NB4 (cell line): Measurements from ENCODE around the gene NOVA2.

ENCODE experiments used
- DNase-seq: peaks from one replicate; pipeline ENCODE4 v3.0.0; 2010; ENCODE audit warnings: low read depth
- H3K4me3 ChIP-seq: one replicate; pipeline ENCODE4 v1.5.1; 2011; ENCODE audit warnings: mild to moderate bottlenecking, low read depth, low read length, moderate library complexity
- MYC ChIP-seq: IDR thresholded peaks from 2 replicates; pipeline ENCODE4 v1.6.1; 2011; ENCODE audit warnings: low read depth, low read length
- POLR2A ChIP-seq: IDR thresholded peaks from 2 replicates; pipeline ENCODE4 v1.6.1; 2011; ENCODE audit warnings: mild to moderate bottlenecking; ENCODE audit not compliant: insufficient read length; ENCODE audit errors: extremely low read depth
- TF ChIP-seq, protein P1 (sequence below): IDR thresholded peaks from one replicate; pipeline ENCODE4 v1.5.1; 2012; ENCODE audit warnings: low read depth, low read length
- TF ChIP-seq, protein P2 (sequence below): IDR thresholded peaks from 2 replicates; pipeline ENCODE4 v1.6.1; 2011; ENCODE audit warnings: low read depth, low read length

Gene NOVA2

DNA sequence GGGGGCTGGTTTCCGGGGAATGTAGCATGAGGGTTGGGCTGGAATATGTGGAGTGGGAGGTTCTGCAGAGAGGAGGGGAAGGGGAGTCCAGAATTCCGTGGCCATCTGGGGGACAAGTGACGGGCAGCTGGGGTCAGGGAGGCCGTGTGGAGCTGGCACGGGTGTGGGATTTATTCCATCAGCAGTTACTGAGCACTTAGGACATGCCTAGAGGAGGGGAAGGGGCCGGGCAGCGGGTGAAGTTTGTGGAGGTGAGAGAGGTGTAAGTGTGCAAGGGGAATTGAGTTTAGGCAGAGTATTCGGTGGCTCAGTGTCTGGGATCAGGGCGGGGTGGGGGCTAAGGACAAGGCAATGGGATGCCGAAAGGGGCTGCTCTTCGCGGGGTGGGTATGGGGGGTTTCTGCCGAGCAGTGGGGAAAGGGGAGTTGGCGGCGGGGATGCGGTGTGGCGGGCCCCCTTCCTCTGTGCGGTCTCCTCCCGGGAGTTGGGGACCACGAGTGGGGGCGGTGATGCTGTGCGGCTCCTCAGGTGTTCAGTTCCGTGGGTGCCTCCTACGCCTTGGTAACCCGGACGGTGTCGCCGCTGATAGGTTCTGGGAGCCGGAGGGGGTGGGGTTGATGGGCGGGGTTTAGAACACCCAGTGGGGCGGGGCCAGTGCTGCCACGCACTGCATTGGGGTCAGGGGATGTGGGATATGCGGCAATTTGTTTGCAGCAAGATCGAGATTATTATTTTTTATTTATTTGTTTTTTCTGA is 27.0 kb upstream of the NOVA2 start:
- DNase-seq = peak; percentile 15
- TF ChIP-seq, protein P1, sequence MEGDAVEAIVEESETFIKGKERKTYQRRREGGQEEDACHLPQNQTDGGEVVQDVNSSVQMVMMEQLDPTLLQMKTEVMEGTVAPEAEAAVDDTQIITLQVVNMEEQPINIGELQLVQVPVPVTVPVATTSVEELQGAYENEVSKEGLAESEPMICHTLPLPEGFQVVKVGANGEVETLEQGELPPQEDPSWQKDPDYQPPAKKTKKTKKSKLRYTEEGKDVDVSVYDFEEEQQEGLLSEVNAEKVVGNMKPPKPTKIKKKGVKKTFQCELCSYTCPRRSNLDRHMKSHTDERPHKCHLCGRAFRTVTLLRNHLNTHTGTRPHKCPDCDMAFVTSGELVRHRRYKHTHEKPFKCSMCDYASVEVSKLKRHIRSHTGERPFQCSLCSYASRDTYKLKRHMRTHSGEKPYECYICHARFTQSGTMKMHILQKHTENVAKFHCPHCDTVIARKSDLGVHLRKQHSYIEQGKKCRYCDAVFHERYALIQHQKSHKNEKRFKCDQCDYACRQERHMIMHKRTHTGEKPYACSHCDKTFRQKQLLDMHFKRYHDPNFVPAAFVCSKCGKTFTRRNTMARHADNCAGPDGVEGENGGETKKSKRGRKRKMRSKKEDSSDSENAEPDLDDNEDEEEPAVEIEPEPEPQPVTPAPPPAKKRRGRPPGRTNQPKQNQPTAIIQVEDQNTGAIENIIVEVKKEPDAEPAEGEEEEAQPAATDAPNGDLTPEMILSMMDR = no peak
- H3K4me3 ChIP-seq = no peak overlapping the region

DNA sequence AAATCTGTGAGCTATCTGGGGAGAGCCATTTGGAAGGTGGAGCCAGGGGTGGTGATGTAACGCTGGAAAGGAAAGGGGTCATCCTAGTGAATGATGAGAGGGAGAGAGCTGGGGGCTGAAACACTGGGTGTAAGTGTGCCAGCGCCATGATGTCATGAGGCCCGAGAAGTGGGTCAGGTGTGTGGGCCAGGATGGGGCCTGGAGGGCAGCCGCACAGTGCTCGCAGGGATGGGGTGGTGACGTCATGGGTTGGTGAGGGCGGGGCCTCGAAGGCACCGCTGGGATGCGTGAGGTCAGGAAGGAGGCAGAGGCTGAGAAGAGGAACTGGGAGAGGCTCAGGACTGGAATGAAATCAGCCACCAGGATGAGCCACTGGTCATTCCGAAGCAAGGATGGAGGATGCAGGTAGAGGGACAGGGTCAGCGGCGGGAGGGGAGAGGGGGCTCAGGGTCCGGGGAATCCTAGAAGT is 26.0 kb upstream of the NOVA2 start:
- TF ChIP-seq MYC = no peak
- TF ChIP-seq, protein P1 = no peak
- TF ChIP-seq POLR2A = no peak
- TF ChIP-seq, protein P2, sequence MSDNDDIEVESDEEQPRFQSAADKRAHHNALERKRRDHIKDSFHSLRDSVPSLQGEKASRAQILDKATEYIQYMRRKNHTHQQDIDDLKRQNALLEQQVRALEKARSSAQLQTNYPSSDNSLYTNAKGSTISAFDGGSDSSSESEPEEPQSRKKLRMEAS = no peak
- DNase-seq = no peak
- no peak overlapping the region for H3K4me3 ChIP-seq

DNA sequence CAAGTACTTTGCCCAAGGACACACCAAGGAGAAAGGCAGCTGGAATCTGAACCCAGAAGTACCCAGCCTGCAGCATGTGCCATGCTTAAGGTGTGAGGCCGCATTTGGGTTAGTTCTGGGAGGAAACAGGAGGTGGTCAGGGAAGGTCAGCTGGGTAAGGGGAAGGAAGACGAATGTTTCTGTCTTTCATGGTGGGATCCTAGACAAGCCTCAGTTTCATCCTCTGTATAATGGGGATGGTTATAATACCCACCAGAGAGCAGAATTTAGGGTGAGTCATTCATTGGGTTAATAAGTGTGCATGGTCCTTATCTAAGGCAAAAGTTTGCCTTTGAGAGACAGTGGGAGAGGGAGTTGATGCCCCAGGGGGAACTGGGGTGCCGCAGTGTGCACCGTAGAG is 25.2 kb upstream of the NOVA2 start:
- H3K4me3 ChIP-seq = no peak overlapping the region
- no peak for DNase-seq
- TF ChIP-seq MYC (no peak), POLR2A (no peak)
- TF ChIP-seq, protein P2 = no peak
- TF ChIP-seq, protein P1 = no peak

DNA sequence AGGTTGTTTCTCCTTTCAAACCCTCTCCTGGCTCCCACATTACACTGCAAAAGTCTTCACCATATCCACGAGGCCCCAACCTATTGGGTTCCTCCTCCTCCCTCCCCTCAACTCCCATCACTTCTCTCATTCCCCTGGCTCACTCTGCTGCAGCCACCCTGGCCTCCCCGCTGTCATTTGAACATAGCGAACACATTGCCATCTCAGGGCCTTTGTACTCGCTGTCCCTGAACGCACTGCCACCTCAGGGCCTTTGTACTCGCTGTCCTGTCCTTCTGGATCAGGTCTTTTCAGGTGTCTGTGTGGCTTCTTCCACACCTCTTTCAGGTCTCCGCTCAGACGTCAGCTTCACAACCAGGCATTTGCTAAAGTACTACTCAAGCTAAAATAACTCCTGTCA is 23.3 kb upstream of the NOVA2 start:
- no peak for DNase-seq
- H3K4me3 ChIP-seq = no peak overlapping the region
- TF ChIP-seq POLR2A = no peak
- TF ChIP-seq, protein P2 = no peak
- TF ChIP-seq, protein P1 = no peak
- TF ChIP-seq MYC = no peak

DNA sequence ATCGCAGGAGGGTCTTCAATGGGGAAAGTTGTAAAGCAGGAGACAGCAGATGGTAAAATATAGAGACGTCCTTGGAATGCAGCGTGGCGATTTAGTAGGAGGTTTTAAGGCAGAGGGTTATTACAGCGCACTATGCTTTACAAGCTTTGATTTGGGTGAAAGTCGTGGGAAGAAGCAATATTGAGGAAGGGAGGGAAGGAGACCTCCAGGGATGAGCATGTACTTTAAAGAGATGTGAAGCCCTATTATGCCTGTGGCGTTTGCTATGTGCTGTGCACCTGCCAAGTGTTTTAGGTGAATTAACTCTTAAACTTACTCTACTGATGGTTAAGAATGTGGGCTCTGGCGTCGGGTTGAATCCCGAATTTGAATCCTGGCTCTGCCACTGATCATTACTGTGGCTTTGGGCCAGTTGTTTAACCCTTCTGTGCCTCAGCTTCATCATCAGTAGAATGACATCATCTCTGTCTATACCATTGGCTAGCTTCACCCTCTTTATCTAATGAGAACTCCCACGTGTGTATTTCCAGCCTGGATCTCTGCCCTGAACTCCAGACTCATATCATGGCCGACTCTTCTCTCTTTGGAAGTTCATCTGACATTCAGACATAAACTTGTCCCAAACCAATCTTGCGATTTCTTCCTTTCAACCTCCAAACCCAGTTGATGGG is 22.2 kb upstream of the NOVA2 start:
- DNase-seq = no peak
- H3K4me3 ChIP-seq = peak overlapping the region; percentile 93
- TF ChIP-seq MYC = 0 out of 2 replicates have a peak, but pooled peaks have one; percentile 7
- TF ChIP-seq, protein P1 = no peak
- TF ChIP-seq, protein P2 = peak; percentile 44
